IPS-18c (cell line): ENCODE measurements around the gene RAB12.

Experiments
- H3K4me3 ChIP-seq: 2 replicates; pipeline ENCODE4 v1.7.0; 2013; ENCODE audit warnings: low read depth, mild to moderate bottlenecking, low read length, moderate library complexity; ENCODE audit not compliant: insufficient read depth
- H3K9me3 ChIP-seq: one replicate; pipeline ENCODE4 v1.6.1; 2013; ENCODE audit warnings: mild to moderate bottlenecking, low read length, moderate library complexity; ENCODE audit not compliant: control insufficient read depth, insufficient read depth

Gene RAB12

DNA sequence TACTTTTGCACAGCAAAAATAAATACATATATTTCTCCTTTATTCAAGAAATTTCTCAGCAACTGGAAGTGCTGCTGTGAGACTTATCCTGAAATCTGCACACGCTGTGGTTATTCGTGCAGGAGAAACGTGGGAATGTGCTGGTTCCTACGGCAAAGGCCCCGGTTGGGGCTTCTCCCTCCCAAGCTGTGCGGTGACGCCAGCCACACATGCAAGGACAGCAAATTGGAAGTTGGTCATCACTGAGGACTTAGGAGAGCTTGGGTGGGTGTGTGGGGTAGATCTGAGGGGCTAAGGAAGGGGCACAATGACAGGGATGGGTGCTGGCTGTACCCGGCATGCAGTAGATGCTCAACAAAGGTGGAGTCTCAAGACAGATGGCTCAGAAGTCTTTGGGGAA, 79.6 kb downstream of the RAB12 start:
- no peak overlapping the region for H3K4me3 ChIP-seq

More for the DNA sequence above, 79.6 kb downstream of the RAB12 start:
- H3K9me3 ChIP-seq = no peaks in the 10 kb centered on the region
